Thoracic aorta (tissue), 2 donors: ENCODE data around the gene SPINDOC. TPM values are rescaled to one million over a fixed set of nuclear protein-coding genes. Genes with fewer than 3 reads are reported as not detected.

ENCODE experiments used
- ATAC-seq: fragments of 150-250 bp; one replicate; pipeline ENCODE4 v1.8.0; 2017; ENCODE audit warnings: low read depth; ENCODE audit not compliant: insufficient number of reproducible peaks, low FRiP score
- DNase-seq: peaks from one replicate; pipeline ENCODE4 v3.0.0-alpha.2; 2020; ENCODE audit warnings: low spot score
- H3K27ac ChIP-seq, 2 donors: fragments of 200-600 bp; sonication (generic); 1 replicate in 1 of 2; 2 replicates in 1 of 2; pipeline ENCODE4 v1.5.1; 2016; ENCODE audit warnings: mild to moderate bottlenecking in 2 of 2, moderate library complexity in 2 of 2
- H3K27me3 ChIP-seq: fragments of 200-600 bp; sonication (generic); replicated peaks from 2 replicates; pipeline ENCODE4 v1.6.0; 2016; ENCODE audit warnings: mild to moderate bottlenecking; ENCODE audit not compliant: insufficient read depth
- H3K36me3 ChIP-seq: fragments of 200-600 bp; sonication (generic); one replicate; pipeline ENCODE4 v1.5.1; 2016
- H3K4me1 ChIP-seq, 2 donors: fragments of 200-600 bp; sonication (generic); 1 replicate in 1 of 2; 2 replicates in 1 of 2; pipeline versions ENCODE4 v1.5.1 to v1.6.0; 2016; ENCODE audit warnings: low read depth in 2 of 2, mild to moderate bottlenecking in 1 of 2; ENCODE audit not compliant: control insufficient read depth in 1 of 2
- H3K4me3 ChIP-seq: fragments of 200-600 bp; sonication (generic); 2 replicates; pipeline ENCODE4 v1.5.1; 2016; ENCODE audit warnings: mild to moderate bottlenecking
- H3K9me3 ChIP-seq: fragments of 200-600 bp; sonication (generic); 2 replicates; pipeline ENCODE4 v1.5.1; 2016
- CTCF ChIP-seq: fragments of 200-600 bp; sonication (generic); IDR thresholded peaks from one replicate; pipeline ENCODE4 v1.5.1; 2019; ENCODE audit warnings: antibody characterized with exemption
- total RNA-seq, 2 donors: library from RNA; depleted of rRNA; stranded (reverse); fragments of >200 nt; gene quantifications; one replicate each; pipeline versions ENCODE4 v1.1.0 to v1.2.3, GENCODE V29; 2016

Gene SPINDOC
- total RNA-seq, 2 donors from 2014 or later, result 14.8 to 16.4 TPM

GRCh38 chr11:63826471-63827190, 13.4 kb downstream of the SPINDOC start:
- H3K27me3 ChIP-seq, result no peaks in the 10 kb centered on the region
- no peak for ATAC-seq
- H3K36me3 ChIP-seq, result peaks cover 41% of the 10 kb centered on the region

GRCh38 chr11:63829823-63830489, 16.7 kb downstream of the SPINDOC start:
- TF ChIP-seq CTCF, result no peak
- H3K4me1 ChIP-seq, result no peaks in the 10 kb centered on the region
- no peak for DNase-seq

More at GRCh38 chr11:63826471-63827190, 13.4 kb downstream of the SPINDOC start:
- Histone ChIP-seq H3K9me3 (no peaks in the 10 kb centered on the region), H3K4me1 (no peaks in the 10 kb centered on the region), H3K27ac (no peak overlapping the region), H3K4me3 (no peak overlapping the region)
- DNase-seq, result no peak
- no peak for TF ChIP-seq CTCF

GRCh38 chr11:63831326-63831725, 18.1 kb downstream of the SPINDOC start:
- no peak overlapping the region for H3K4me3 ChIP-seq
- no peaks in the 10 kb centered on the region for H3K9me3 ChIP-seq
- no peaks in the 10 kb centered on the region for H3K4me1 ChIP-seq
- no peak for DNase-seq
- peaks cover 10% of the 10 kb centered on the region for H3K36me3 ChIP-seq
- no peak for TF ChIP-seq CTCF
- no peak overlapping the region for H3K27ac ChIP-seq
- H3K27me3 ChIP-seq, result no peaks in the 10 kb centered on the region
- ATAC-seq, result no peak

More at GRCh38 chr11:63829823-63830489, 16.7 kb downstream of the SPINDOC start:
- ATAC-seq, result no peak
- Histone ChIP-seq H3K27ac (no peak overlapping the region), H3K36me3 (peaks cover 13% of the 10 kb centered on the region), H3K9me3 (no peaks in the 10 kb centered on the region), H3K27me3 (no peaks in the 10 kb centered on the region), H3K4me3 (no peak overlapping the region)

- Histone ChIP-seq H3K4me1 (peaks cover under 1% of the 10 kb centered on the region in 2 donors), H3K4me3 (no peak overlapping the region), H3K9me3 (no peaks in the 10 kb centered on the region), H3K27ac (no peak overlapping the region), H3K27me3 (no peaks in the 10 kb centered on the region), H3K36me3 (peaks cover 3% of the 10 kb centered on the region)
- no peak for TF ChIP-seq CTCF
- no peak for ATAC-seq
- DNase-seq, result no peak
Measured at GRCh38 chr11:63832336-63832735, 19.1 kb downstream of the SPINDOC start.

GRCh38 chr11:63833048-63833447, 19.8 kb downstream of the SPINDOC start:
- ATAC-seq (no peak), DNase-seq (no peak)
- no peak overlapping the region for H3K27ac ChIP-seq
- no peaks in the 10 kb centered on the region for H3K36me3 ChIP-seq
- no peaks in the 10 kb centered on the region for H3K9me3 ChIP-seq
- H3K27me3 ChIP-seq, result no peaks in the 10 kb centered on the region
- peaks cover 8% of the 10 kb centered on the region in 2 donors for H3K4me1 ChIP-seq
- H3K4me3 ChIP-seq, result no peak overlapping the region
- no peak for TF ChIP-seq CTCF
